ENCODE results near the gene GLUD1. TPM values are rescaled to one million over a fixed set of nuclear protein-coding genes. Genes with fewer than 3 reads are reported as not detected.
A peak's percentile ranks its signal among the peaks of the same experiment; 100 is the strongest.
"Not testable (repeated sequence)": the region's sequence is repeated elsewhere in the genome, so short reads cannot be mapped to it uniquely, and the experiment has no call there.

Gene GLUD1
- polyA plus RNA-seq, 2 of the 4 experiments (the other 2 are of a cell fraction), result 74.4 to 117 TPM

- H3K4me1 ChIP-seq; H3K4me3 ChIP-seq; FAIRE-seq; H3K4me2 ChIP-seq; H3K9me3 ChIP-seq; ATAC-seq; H3K27ac ChIP-seq; POLR2A ChIA-PET; CTCF ChIA-PET; DNase-seq (ENCODE audit: low read depth in 1 of 2, low spot score in 1 of 2): not testable (repeated sequence)
- 93% methylated on average over 6 of the region's 6 CpGs for WGBS (ENCODE audit: missing lambda C conversion rate)
These were observed 75.6 kb downstream of the GLUD1 start for GRCh38 chr10:87019066-87019465.

GRCh38 chr10:87018127-87018526, 76.5 kb downstream of the GLUD1 start:
- 80% methylated on average over 6 of the region's 6 CpGs for WGBS (ENCODE audit: missing lambda C conversion rate)
- POLR2A ChIA-PET, result not testable (repeated sequence)

GRCh38 chr10:87014986-87015716, 79.5 kb downstream of the GLUD1 start:
- POLR2A ChIA-PET; H3K4me3 ChIP-seq; FAIRE-seq; H3K4me2 ChIP-seq; H3K9me3 ChIP-seq; H3K27ac ChIP-seq; H3K4me1 ChIP-seq; ATAC-seq; CTCF ChIA-PET; DNase-seq (ENCODE audit: low read depth in 1 of 2, low spot score in 1 of 2): not testable (repeated sequence)
- 80% methylated on average over 10 of the region's 10 CpGs for WGBS (ENCODE audit: missing lambda C conversion rate)

More at GRCh38 chr10:87018127-87018526, 76.5 kb downstream of the GLUD1 start:
- DNase-seq (ENCODE audit: low read depth in 1 of 2, low spot score in 1 of 2); CTCF ChIA-PET; H3K27ac ChIP-seq; FAIRE-seq; ATAC-seq; H3K4me1 ChIP-seq; H3K9me3 ChIP-seq; H3K4me2 ChIP-seq; H3K4me3 ChIP-seq: not testable (repeated sequence)

GRCh38 chr10:87013528-87013927, 81.1 kb downstream of the GLUD1 start:
- H3K4me3 ChIP-seq; FAIRE-seq; ATAC-seq; H3K9me3 ChIP-seq; DNase-seq (ENCODE audit: low read depth in 1 of 2, low spot score in 1 of 2); H3K4me1 ChIP-seq; POLR2A ChIA-PET; H3K27ac ChIP-seq; CTCF ChIA-PET; H3K4me2 ChIP-seq: not testable (repeated sequence)
- 60% methylated on average over 3 of the region's 3 CpGs for WGBS (ENCODE audit: missing lambda C conversion rate)

- WGBS (ENCODE audit: missing lambda C conversion rate), result 96% methylated on average over 17 of the region's 18 CpGs
- DNase-seq (ENCODE audit: low read depth in 1 of 2, low spot score in 1 of 2); FAIRE-seq; H3K4me3 ChIP-seq; POLR2A ChIA-PET; ATAC-seq; CTCF ChIA-PET; H3K27ac ChIP-seq; H3K4me2 ChIP-seq; H3K9me3 ChIP-seq: not testable (repeated sequence)
- peaks cover 10% of the 10 kb centered on the region for H3K4me1 ChIP-seq
These were observed 85.4 kb downstream of the GLUD1 start for GRCh38 chr10:87009134-87009696.

GRCh38 chr10:87008303-87008702, 86.3 kb downstream of the GLUD1 start:
- peaks cover 10% of the 10 kb centered on the region for H3K4me1 ChIP-seq
- peak overlapping the region; percentile 61; the same call in 2 of the 3 replicates for H3K4me2 ChIP-seq
- H3K9me3 ChIP-seq; CTCF ChIA-PET; FAIRE-seq; H3K4me3 ChIP-seq; DNase-seq (ENCODE audit: low read depth in 1 of 2, low spot score in 1 of 2); ATAC-seq; POLR2A ChIA-PET: not testable (repeated sequence)
- WGBS (ENCODE audit: missing lambda C conversion rate), result 78% methylated on average over 7 of the region's 7 CpGs
- peak overlapping the region in 1 of 2 experiments; percentile 38; a peak in 1 of 6 replicates for H3K27ac ChIP-seq

- CTCF ChIA-PET, H3K9me3 ChIP-seq, ATAC-seq, FAIRE-seq, H3K4me3 ChIP-seq, POLR2A ChIA-PET: not testable (repeated sequence)
- Histone ChIP-seq H3K4me2 (peak overlapping the region; percentile 61), H3K4me1 (peaks cover 10% of the 10 kb centered on the region), H3K27ac (peak overlapping the region in 1 of 2 experiments; percentile 55; a peak in 2 of 6 replicates)
- DNase-seq (ENCODE audit: low read depth in 1 of 2, low spot score in 1 of 2), result peak in 1 of 2 experiments; percentile 42
- 3% methylated on average over 6 of the region's 6 CpGs for WGBS (ENCODE audit: missing lambda C conversion rate)
These were observed 87.0 kb downstream of the GLUD1 start for GRCh38 chr10:87007674-87008073.

GRCh38 chr10:87007124-87007523, 87.5 kb downstream of the GLUD1 start:
- H3K4me2 ChIP-seq, result peak overlapping the region; percentile 61
- FAIRE-seq; H3K4me3 ChIP-seq; CTCF ChIA-PET; ATAC-seq; DNase-seq (ENCODE audit: low read depth in 1 of 2, low spot score in 1 of 2); POLR2A ChIA-PET; H3K9me3 ChIP-seq: not testable (repeated sequence)
- 0% methylated on average over 1 of the region's 1 CpG for WGBS (ENCODE audit: missing lambda C conversion rate)
- peaks cover 10% of the 10 kb centered on the region for H3K4me1 ChIP-seq
- peak overlapping the region; percentile 61 to 75; a peak in 4 of 6 replicates for H3K27ac ChIP-seq
